Right lobe of liver (tissue), 4 donors: Measurements from ENCODE around the gene WDR18.

Experiments used
- CTCF ChIP-seq, 4 donors: fragments of 200-600 bp in 3 of 4; fragments of 450-650 bp in 1 of 4; IDR thresholded peaks; one replicate each; pipeline versions ENCODE4 v1.5.1 to v1.8.0; 2016 to 2022; ENCODE audit warnings: antibody characterized with exemption in 4 of 4, mild to moderate bottlenecking in 2 of 4
- POLR2A ChIP-seq: fragments of 450-650 bp; IDR thresholded peaks from one replicate; pipeline ENCODE4 v1.6.1; 2017; ENCODE audit warnings: antibody characterized with exemption, mild to moderate bottlenecking
- donor health status: DM: no; HTN: no; CAD: no.
- donor health status: DM: no; HTN: no; CAD: no.
- donor health status: DM: no; HTN: yes; CAD: no.

- TF ChIP-seq POLR2A: no peak
- no peak for TF ChIP-seq CTCF (IDR thresholded peaks at IDR 0.05)
These were observed 7.2 kb downstream of the WDR18 start for GRCh38 chr19:991174-991931.
